Lung (tissue), 12 donors: ENCODE results near the gene RBM4. TPM values are rescaled to one million over a fixed set of nuclear protein-coding genes. Genes with fewer than 3 reads are reported as not detected.

Experiments
- ATAC-seq: fragments of 200-7000 bp; cut with Tn5 transposase; one replicate; pipeline ENCODE4 v1.9.1; 2020; ENCODE audit warnings: moderate number of reproducible peaks; ENCODE audit not compliant: insufficient read depth, low FRiP score
- DNase-seq, 3 donors: peaks; one replicate each; pipeline ENCODE4 v3.0.0-alpha.2; 2013 to 2017
- H3K27ac ChIP-seq, 2 donors: one replicate each; pipeline ENCODE4 v1.5.1; 2013; ENCODE audit warnings: mild to moderate bottlenecking in 2 of 2, moderate library complexity in 2 of 2, control low read depth in 1 of 2, inconsistent platforms in 1 of 2, low read depth in 1 of 2, low read length in 1 of 2
- H3K27me3 ChIP-seq, 3 donors: one replicate each; pipeline ENCODE4 v1.5.1; 2013; ENCODE audit warnings: low read length in 2 of 3; ENCODE audit not compliant: control insufficient read depth in 3 of 3, insufficient read depth in 3 of 3
- H3K36me3 ChIP-seq, 4 donors: one replicate each; pipeline ENCODE4 v1.5.1; 2013; ENCODE audit warnings: low read length in 4 of 4, mild to moderate bottlenecking in 1 of 4, moderate library complexity in 1 of 4; ENCODE audit not compliant: control insufficient read depth in 4 of 4, insufficient read depth in 4 of 4
- H3K4me1 ChIP-seq, 5 donors: one replicate each; pipeline ENCODE4 v1.5.1; 2013; ENCODE audit warnings: low read length in 5 of 5, mild to moderate bottlenecking in 2 of 5, moderate library complexity in 1 of 5; ENCODE audit not compliant: control insufficient read depth in 5 of 5, insufficient read depth in 5 of 5
- H3K4me3 ChIP-seq: one replicate; pipeline ENCODE4 v1.5.1; 2013; ENCODE audit warnings: mild to moderate bottlenecking, control low read depth, moderate library complexity
- H3K9ac ChIP-seq, 2 donors: one replicate each; pipeline ENCODE4 v1.5.1; 2013; ENCODE audit warnings: low read length in 2 of 2, control low read depth in 1 of 2; ENCODE audit not compliant: insufficient read depth in 1 of 2
- H3K9me3 ChIP-seq, 4 donors: one replicate each; pipeline ENCODE4 v1.5.1; 2013; ENCODE audit warnings: low read length in 3 of 4, mild to moderate bottlenecking in 1 of 4, moderate library complexity in 1 of 4; ENCODE audit not compliant: control insufficient read depth in 4 of 4, insufficient read depth in 3 of 4
- WGBS, 2 donors: extraction: QIAGEN DNeasy Blood & Tissue Kit; methylation state at CpG; one replicate each; pipeline ENCODE4 v1.1.7; 2013; 5-methylcytosine and 5-hydroxymethylcytosine counted together
- polyA plus RNA-seq, 2 donors: library from polyadenylated mRNA; stranded (reverse); fragments of 200-250 nt; gene quantifications; one replicate each; pipeline ENCODE4 v1.2.1, GENCODE V29; 2013
- total RNA-seq, 2 donors: library from RNA; depleted of rRNA in 1 of 2; stranded (reverse); fragments of >200 nt in 1 of 2; gene quantifications; one replicate each; pipeline ENCODE4 v1.2.1, GENCODE V29; 2014 to 2021
- TF ChIP-seq, protein P1 (sequence below): IDR thresholded peaks from 2 replicates; pipeline ENCODE4 v1.5.1; 2012; ENCODE audit warnings: mild to moderate bottlenecking; ENCODE audit errors: control extremely low read depth, extremely low read depth
- donor health status: control.
- donor health status: control.
- donor health status: Bipolar disorder and iron deficiency.
- donor health status: healthy.
- donor health status: DM: yes; HTN: yes; CAD: no.

RBM4 gene
- total and polyA plus RNA-seq, 4 donors = 77.2 to 153 (median 101) TPM

DNA sequence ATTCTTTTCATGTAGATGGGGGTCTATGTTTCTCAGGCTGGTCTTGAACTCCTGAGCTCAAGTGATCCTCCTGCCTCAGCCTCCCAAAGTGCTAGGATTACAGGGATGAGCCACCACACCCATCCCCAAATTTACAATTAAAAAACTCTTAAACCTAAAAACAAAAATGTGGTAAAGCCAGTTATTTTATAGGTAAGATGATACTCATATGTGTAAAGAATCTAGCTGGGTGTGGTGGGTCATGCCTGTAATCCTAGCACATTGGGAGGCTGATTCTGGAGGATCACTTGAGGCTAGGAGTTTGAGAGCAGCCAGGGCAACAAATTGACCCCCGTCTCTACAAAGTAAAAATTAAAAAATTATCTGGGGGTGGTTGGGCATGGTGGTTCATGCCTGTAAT, 26.0 kb upstream of the RBM4 start:
- no peak for ATAC-seq
- Histone ChIP-seq H3K36me3 (peaks cover 0 to 6% (median under 1%) of the 10 kb centered on the region in 4 donors), H3K9me3 (no peaks in the 10 kb centered on the region), H3K27me3 (no peaks in the 10 kb centered on the region), H3K4me3 (no peak overlapping the region), H3K9ac (no peak overlapping the region), H3K27ac (no peak overlapping the region), H3K4me1 (peaks cover 0 to 3% (median under 1%) of the 10 kb centered on the region in 5 donors)
- TF ChIP-seq, protein P1, sequence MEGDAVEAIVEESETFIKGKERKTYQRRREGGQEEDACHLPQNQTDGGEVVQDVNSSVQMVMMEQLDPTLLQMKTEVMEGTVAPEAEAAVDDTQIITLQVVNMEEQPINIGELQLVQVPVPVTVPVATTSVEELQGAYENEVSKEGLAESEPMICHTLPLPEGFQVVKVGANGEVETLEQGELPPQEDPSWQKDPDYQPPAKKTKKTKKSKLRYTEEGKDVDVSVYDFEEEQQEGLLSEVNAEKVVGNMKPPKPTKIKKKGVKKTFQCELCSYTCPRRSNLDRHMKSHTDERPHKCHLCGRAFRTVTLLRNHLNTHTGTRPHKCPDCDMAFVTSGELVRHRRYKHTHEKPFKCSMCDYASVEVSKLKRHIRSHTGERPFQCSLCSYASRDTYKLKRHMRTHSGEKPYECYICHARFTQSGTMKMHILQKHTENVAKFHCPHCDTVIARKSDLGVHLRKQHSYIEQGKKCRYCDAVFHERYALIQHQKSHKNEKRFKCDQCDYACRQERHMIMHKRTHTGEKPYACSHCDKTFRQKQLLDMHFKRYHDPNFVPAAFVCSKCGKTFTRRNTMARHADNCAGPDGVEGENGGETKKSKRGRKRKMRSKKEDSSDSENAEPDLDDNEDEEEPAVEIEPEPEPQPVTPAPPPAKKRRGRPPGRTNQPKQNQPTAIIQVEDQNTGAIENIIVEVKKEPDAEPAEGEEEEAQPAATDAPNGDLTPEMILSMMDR = no peak
- DNase-seq = no peak
- 92 to 95% methylated on average over 1 of the region's 1 CpG for WGBS, 2 donors

DNA sequence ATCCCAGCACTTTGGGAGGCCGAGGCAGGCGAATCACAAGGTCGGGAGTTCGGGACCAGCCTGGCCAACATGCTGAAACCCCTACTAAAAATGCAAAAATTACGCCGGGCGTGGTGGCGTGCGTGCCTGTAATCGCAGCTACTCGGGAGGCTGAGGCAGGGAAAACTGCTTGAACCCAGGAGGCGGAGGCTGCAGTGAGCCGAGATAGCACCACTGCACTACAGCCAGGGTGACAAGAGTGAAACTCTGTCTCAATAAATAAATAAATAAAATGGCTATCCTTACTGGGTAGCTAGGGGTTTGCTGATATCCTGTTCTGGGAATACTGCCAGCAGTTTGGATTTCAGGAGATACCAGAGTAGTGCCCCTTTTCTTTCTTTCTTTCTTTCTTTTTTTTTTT, 24.4 kb upstream of the RBM4 start:
- TF ChIP-seq, protein P1 = no peak
- Histone ChIP-seq H3K4me1 (peaks cover 0 to 15% (median 11%) of the 10 kb centered on the region in 5 donors), H3K27ac (no peak overlapping the region), H3K4me3 (no peak overlapping the region), H3K27me3 (no peaks in the 10 kb centered on the region), H3K9me3 (no peaks in the 10 kb centered on the region), H3K9ac (no peak overlapping the region), H3K36me3 (peaks cover 0 to 12% (median 3%) of the 10 kb centered on the region in 4 donors)
- WGBS, 2 donors = 90 to 94% methylated on average over 13 of the region's 13 CpGs
- ATAC-seq (no peak), DNase-seq (peak in 2 of 3 donors; percentile 58 to 70)

DNA sequence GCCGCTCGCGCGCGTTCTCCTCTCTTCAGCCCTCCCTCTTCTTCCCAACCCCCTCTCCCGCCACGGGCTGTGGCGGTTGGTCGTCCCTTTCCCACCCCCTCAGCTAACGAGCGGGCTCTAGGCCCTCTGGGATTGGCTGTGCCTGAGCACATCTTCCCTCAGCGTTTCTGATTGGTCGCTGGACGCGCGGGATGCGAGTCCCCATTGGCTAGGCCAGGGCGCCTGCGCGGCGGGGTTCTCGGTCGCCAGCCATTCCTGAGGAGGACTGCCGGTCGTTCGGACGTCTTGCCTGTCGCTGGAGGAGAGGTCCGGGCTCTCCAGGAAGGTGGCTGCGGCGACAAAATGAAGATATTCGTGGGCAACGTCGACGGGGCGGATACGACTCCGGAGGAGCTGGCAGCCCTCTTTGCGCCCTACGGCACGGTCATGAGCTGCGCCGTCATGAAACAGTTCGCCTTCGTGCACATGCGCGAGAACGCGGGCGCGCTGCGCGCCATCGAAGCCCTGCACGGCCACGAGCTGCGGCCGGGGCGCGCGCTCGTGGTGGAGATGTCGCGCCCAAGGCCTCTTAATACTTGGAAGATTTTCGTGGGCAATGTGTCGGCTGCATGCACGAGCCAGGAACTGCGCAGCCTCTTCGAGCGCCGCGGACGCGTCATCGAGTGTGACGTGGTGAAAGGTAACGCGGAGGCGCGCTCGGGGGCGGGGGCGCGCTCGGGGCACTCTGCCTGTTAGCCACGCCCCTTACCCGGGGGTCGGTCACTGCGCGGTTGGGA, 21.9 kb upstream of the RBM4 start, which contains the start of gene RBM14:
Gene RBM14 (plus strand): TSS at position 252 of the 776 bp plus-strand sequence. CDS start 91 bp downstream, at position 343.
- Histone ChIP-seq H3K9me3 (no peaks in the 10 kb centered on the region), H3K4me1 (peaks cover 0 to 24% (median 12%) of the 10 kb centered on the region in 5 donors), H3K4me3 (peak within 1 kb of the TSS; percentile 86), H3K9ac (peak within 1 kb of the TSS; percentile 93 to 98), H3K27me3 (no peaks in the 10 kb centered on the region), H3K36me3 (peaks cover 0 to 12% (median 5%) of the 10 kb centered on the region in 4 donors), H3K27ac (peak within 1 kb of the TSS; percentile 97 to 98)
- 0% methylated on average over 88 to 90 of the region's 90 CpGs for WGBS, 2 donors
- TF ChIP-seq, protein P1 = no peak
- DNase-seq (peak; percentile 100), ATAC-seq (peak; percentile 95)
